Esophagus muscularis mucosa (tissue), 4 donors: Measurements from ENCODE around the gene PXT1. TPM values are rescaled to one million over a fixed set of nuclear protein-coding genes. Genes with fewer than 3 reads are reported as not detected.
"Not testable (repeated sequence)": the region's sequence is repeated elsewhere in the genome, so short reads cannot be mapped to it uniquely, and the experiment has no call there.

Experiments used
- DNase-seq: peaks from one replicate; pipeline ENCODE4 v3.0.0-alpha.2; 2017; ENCODE audit errors: extremely low spot score
- H3K27ac ChIP-seq, 4 donors: fragments of 200-600 bp; sonication (generic); replicated peaks in 1 of 4; 1 replicate in 3 of 4; 2 replicates in 1 of 4; pipeline ENCODE4 v1.5.1; 2016 to 2019; ENCODE audit warnings: mild to moderate bottlenecking in 1 of 4
- H3K27me3 ChIP-seq, 4 donors: fragments of 200-600 bp; sonication (generic); one replicate each; pipeline versions ENCODE4 v1.5.1 to v1.6.0; 2016 to 2019
- H3K36me3 ChIP-seq, 4 donors: fragments of 200-600 bp; sonication (generic); one replicate each; pipeline ENCODE4 v1.5.1; 2016 to 2019
- H3K4me1 ChIP-seq, 4 donors: fragments of 200-600 bp; sonication (generic); one replicate each; pipeline ENCODE4 v1.5.1; 2016 to 2019
- H3K4me3 ChIP-seq, 4 donors: fragments of 200-600 bp; sonication (generic); 1 replicate in 2 of 4; 2 replicates in 2 of 4; pipeline ENCODE4 v1.5.1; 2016 to 2019; ENCODE audit warnings: mild to moderate bottlenecking in 4 of 4, moderate library complexity in 1 of 4
- H3K9me3 ChIP-seq, 4 donors: fragments of 200-600 bp; sonication (generic); 1 replicate in 3 of 4; 2 replicates in 1 of 4; pipeline ENCODE4 v1.5.1; 2016 to 2019
- EP300 ChIP-seq: sonication (generic); formaldehyde crosslinking; IDR thresholded peaks from one replicate; pipeline ENCODE4 v1.6.1; 2017; ENCODE audit warnings: antibody characterized with exemption
- POLR2A ChIP-seq: fragments of 450-650 bp; IDR thresholded peaks from one replicate; pipeline ENCODE4 v1.6.1; 2017; ENCODE audit warnings: antibody characterized with exemption, moderate library complexity, mild to moderate bottlenecking, low read depth
- POLR2AphosphoS5 ChIP-seq, 2 donors: sonication (generic); formaldehyde crosslinking; IDR thresholded peaks; one replicate each; pipeline ENCODE4 v1.6.1; 2017; ENCODE audit warnings: antibody characterized with exemption in 2 of 2
- WGBS: methylation state at CpG from one replicate; pipeline ENCODE4 v1.1.5; 2018; 5-methylcytosine and 5-hydroxymethylcytosine counted together
- intact Hi-C: fragments of 100-400 bp; cut with DNase I; formaldehyde crosslinking; loops from one replicate; pipeline ENCODE4 v1.15.1; 2023
- total RNA-seq, 4 donors: library from RNA; depleted of rRNA; stranded (reverse); fragments of >200 nt; gene quantifications; one replicate each; pipeline versions ENCODE4 v1.1.0 to v1.2.1, GENCODE V29; 2016
- TF ChIP-seq, protein P1 (sequence below), 3 experiments: fragments of 200-600 bp in 2 of 3; fragments of 450-650 bp in 1 of 3; sonication (generic) in 2 of 3; IDR thresholded peaks; one replicate each; pipeline ENCODE4 v1.5.1; 2017 to 2019; ENCODE audit warnings: antibody characterized with exemption in 3 of 3, mild to moderate bottlenecking in 2 of 3, moderate library complexity in 1 of 3

Gene PXT1
- total RNA-seq, 4 donors from 2014 or later = not detected

- intact Hi-C loops = no loop called here
- no peaks in the 10 kb centered on the region for H3K9me3 ChIP-seq
- 52% methylated on average over 1 of the region's 1 CpG for WGBS
- H3K4me3 ChIP-seq = no peak overlapping the region
- H3K36me3 ChIP-seq = no peaks in the 10 kb centered on the region
- DNase-seq = no peak
- peaks cover 16 to 36% (median 18%) of the 10 kb centered on the region in 4 donors for H3K4me1 ChIP-seq
- TF ChIP-seq POLR2AphosphoS5 (IDR thresholded peaks at IDR 0.05) (no peak), POLR2A (no peak)
- TF ChIP-seq, protein P1, sequence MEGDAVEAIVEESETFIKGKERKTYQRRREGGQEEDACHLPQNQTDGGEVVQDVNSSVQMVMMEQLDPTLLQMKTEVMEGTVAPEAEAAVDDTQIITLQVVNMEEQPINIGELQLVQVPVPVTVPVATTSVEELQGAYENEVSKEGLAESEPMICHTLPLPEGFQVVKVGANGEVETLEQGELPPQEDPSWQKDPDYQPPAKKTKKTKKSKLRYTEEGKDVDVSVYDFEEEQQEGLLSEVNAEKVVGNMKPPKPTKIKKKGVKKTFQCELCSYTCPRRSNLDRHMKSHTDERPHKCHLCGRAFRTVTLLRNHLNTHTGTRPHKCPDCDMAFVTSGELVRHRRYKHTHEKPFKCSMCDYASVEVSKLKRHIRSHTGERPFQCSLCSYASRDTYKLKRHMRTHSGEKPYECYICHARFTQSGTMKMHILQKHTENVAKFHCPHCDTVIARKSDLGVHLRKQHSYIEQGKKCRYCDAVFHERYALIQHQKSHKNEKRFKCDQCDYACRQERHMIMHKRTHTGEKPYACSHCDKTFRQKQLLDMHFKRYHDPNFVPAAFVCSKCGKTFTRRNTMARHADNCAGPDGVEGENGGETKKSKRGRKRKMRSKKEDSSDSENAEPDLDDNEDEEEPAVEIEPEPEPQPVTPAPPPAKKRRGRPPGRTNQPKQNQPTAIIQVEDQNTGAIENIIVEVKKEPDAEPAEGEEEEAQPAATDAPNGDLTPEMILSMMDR (IDR thresholded peaks at IDR 0.05) = no peak
- no peak overlapping the region for H3K27ac ChIP-seq
- H3K27me3 ChIP-seq = no peaks in the 10 kb centered on the region
Observed at GRCh38 chr6:36463676-36464075, 21.0 kb upstream of the PXT1 start.

- no peak overlapping the region for H3K4me3 ChIP-seq
- H3K9me3 ChIP-seq = no peaks in the 10 kb centered on the region
- no peak for TF ChIP-seq POLR2AphosphoS5 (IDR thresholded peaks at IDR 0.05)
- no peak for TF ChIP-seq POLR2A
- TF ChIP-seq, protein P1 (IDR thresholded peaks at IDR 0.05) = no peak
- no peak for TF ChIP-seq EP300
- intact Hi-C loops = no loop called here
- peaks cover 16 to 44% (median 18%) of the 10 kb centered on the region in 4 donors for H3K4me1 ChIP-seq
- no peak for DNase-seq
- no peaks in the 10 kb centered on the region for H3K27me3 ChIP-seq
- no peak overlapping the region for H3K27ac ChIP-seq
- H3K36me3 ChIP-seq = no peaks in the 10 kb centered on the region
- 67% methylated on average over 3 of the region's 3 CpGs for whole genome bisulfite sequencing
Observed at GRCh38 chr6:36461646-36462045, 19.0 kb upstream of the PXT1 start.

DNA sequence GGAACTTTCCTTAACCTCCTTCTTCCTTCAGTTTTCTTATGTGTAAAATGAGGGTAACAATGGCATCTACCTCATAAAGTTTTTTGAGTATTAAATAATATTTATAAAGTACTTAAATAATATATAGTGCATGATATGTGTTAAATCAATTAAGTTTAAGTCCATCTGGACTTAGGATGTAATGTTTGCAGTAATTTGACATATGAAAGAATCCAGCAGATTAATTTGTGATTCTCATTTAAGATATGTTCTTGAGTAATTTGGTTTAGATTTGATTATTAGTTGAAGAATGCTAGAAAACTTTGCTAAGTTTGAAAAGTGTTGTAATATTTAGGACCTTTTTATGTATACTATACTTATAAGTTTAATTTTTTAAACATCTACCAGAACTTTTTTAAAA is 18.3 kb upstream of the PXT1 start:
- no peak for DNase-seq
- TF ChIP-seq, protein P1 (IDR thresholded peaks at IDR 0.05) = no peak
- no peak for TF ChIP-seq EP300
- TF ChIP-seq POLR2AphosphoS5 (IDR thresholded peaks at IDR 0.05) = no peak
- no peak for TF ChIP-seq POLR2A
- H3K36me3 ChIP-seq = no peaks in the 10 kb centered on the region
- no peak overlapping the region for H3K27ac ChIP-seq
- no peaks in the 10 kb centered on the region for H3K27me3 ChIP-seq
- intact Hi-C loops = no loop called here
- no peaks in the 10 kb centered on the region for H3K9me3 ChIP-seq
- H3K4me3 ChIP-seq = no peak overlapping the region
- H3K4me1 ChIP-seq = peaks cover 16 to 44% (median 18%) of the 10 kb centered on the region in 4 donors

DNA sequence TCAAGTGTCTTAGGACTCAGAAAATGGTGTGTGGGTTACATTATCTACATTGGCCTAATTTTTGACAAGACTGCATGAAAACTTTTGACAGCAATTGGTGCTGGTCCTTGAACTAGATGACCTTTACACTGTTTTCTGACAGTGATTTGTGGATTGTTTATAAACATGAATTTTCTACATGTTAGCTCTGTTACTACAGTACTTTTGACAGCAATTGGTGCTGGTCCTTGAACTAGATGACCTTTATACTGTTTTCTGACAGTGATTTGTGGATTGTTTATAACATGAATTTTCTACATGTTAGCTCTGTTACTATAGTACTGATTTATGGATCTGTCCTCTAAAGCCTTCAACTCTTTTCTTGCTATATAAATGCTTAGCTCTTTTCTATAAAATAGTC is 16.8 kb upstream of the PXT1 start:
- Histone ChIP-seq H3K9me3 (no peaks in the 10 kb centered on the region), H3K27ac (no peak overlapping the region), H3K4me1 (peaks cover 16 to 44% (median 21%) of the 10 kb centered on the region in 4 donors), H3K27me3 (no peaks in the 10 kb centered on the region), H3K4me3 (no peak overlapping the region), H3K36me3 (no peaks in the 10 kb centered on the region)
- no peak for TF ChIP-seq POLR2A
- TF ChIP-seq POLR2AphosphoS5 (IDR thresholded peaks at IDR 0.05) = no peak
- no peak for TF ChIP-seq EP300
- TF ChIP-seq, protein P1 (IDR thresholded peaks at IDR 0.05) = no peak
- intact Hi-C loops = no loop called here
- DNase-seq = no peak

DNA sequence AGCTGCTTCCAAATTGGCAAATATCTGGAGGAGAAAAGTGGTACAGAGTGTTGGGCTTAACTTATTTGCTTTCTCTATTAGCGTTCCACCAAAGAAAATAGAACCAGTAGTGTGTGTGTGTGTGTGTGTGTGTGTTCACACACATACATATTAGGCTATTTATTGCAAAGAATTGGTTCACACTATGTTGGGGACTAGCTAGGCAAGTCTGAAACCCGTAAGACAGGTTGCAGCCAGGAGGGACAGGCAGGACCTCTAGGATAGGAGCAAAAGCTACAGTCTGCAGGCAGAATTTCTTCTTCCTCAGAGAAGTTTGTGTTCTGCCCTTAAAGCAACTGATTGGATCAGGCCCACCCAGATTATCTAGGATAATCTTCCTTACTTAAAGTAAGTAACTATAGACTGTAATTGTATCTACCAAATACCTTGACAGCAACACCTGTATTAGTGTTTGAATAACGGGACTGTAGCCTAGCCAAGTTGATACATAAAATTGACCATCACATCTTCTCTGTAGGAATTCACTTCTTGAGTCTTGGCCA is 12.9 kb upstream of the PXT1 start:
- H3K27me3 ChIP-seq = no peaks in the 10 kb centered on the region
- DNase-seq = no peak
- H3K27ac ChIP-seq = no peak overlapping the region
- H3K9me3 ChIP-seq = no peaks in the 10 kb centered on the region
- H3K36me3 ChIP-seq = peaks cover 0 to 10% (median 2%) of the 10 kb centered on the region in 4 donors
- intact Hi-C loops = no loop called here
- TF ChIP-seq POLR2A (no peak), EP300 (no peak), POLR2AphosphoS5 (IDR thresholded peaks at IDR 0.05) (no peak)
- TF ChIP-seq, protein P1 (IDR thresholded peaks at IDR 0.05) = no peak
- H3K4me1 ChIP-seq = peaks cover 5 to 27% (median 20%) of the 10 kb centered on the region in 4 donors
- H3K4me3 ChIP-seq = no peak overlapping the region
- 89% methylated on average over 3 of the region's 3 CpGs for WGBS

- intact Hi-C loops, H3K27ac ChIP-seq, H3K27me3 ChIP-seq, H3K9me3 ChIP-seq, H3K4me3 ChIP-seq, DNase-seq: not testable (repeated sequence)
- H3K4me1 ChIP-seq = peaks cover 0 to 22% (median 2%) of the 10 kb centered on the region in 4 donors
- WGBS = 98% methylated on average over 8 of the region's 8 CpGs
- peaks cover 0 to 16% (median 7%) of the 10 kb centered on the region in 4 donors for H3K36me3 ChIP-seq
Observed at GRCh38 chr6:36452897-36453296, 10.2 kb upstream of the PXT1 start.

DNA sequence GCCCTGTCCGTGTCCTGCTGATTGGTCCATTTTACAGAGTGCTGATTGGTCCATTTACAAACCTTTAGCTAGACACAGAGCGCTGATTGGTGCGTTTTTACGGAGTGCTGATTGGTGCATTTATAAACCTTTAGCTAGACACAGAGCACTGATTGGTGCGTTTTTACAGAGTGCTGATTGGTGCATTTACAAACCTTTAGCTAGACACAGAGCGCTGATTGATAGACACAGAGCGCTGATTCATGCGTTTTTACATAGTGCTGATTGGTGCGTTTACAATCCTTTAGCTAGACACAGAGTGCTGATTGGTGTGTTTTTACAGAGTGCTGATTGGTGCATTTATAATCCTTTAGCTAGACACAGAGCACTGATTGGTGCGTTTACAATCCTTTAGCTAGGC is 6.5 kb upstream of the PXT1 start:
- H3K4me3 ChIP-seq, H3K27ac ChIP-seq, H3K27me3 ChIP-seq, intact Hi-C loops, DNase-seq, H3K9me3 ChIP-seq: not testable (repeated sequence)
- H3K4me1 ChIP-seq = peaks cover 16 to 44% (median 29%) of the 10 kb centered on the region in 4 donors
- over 99% methylated on average over 10 of the region's 10 CpGs for WGBS
- peaks cover 0 to 16% (median 7%) of the 10 kb centered on the region in 4 donors for H3K36me3 ChIP-seq
